Measurements from ENCODE around the gene PARD6G.
"Not testable (repeated sequence)": the region's sequence is repeated elsewhere in the genome, so short reads cannot be mapped to it uniquely, and the experiment has no call there.

The PARD6G gene

GRCh38 chr18:80247393-80247841 is at the start of gene PARD6G:
Gene PARD6G (minus strand): TSS chr18:80247514. CDS start chr18:80247348, 166 bp downstream.
- H3K27me3 ChIP-seq (ENCODE audit: control insufficient read depth, insufficient read depth, low read length), result peaks cover 4% of the 10 kb centered on the region
- H3K4me1 ChIP-seq (ENCODE audit: control insufficient read depth, insufficient read depth, low read length), result no peaks in the 10 kb centered on the region
- no peaks in the 10 kb centered on the region for H3K36me3 ChIP-seq (ENCODE audit: control insufficient read depth, insufficient read depth, low read length)
- H3K4me3 ChIP-seq (ENCODE audit: low read depth, low read length), result peak within 1 kb of the TSS; percentile 78
- H3K9me3 ChIP-seq (ENCODE audit: control insufficient read depth, insufficient read depth, low read length), result no peaks in the 10 kb centered on the region
- H3K9ac ChIP-seq (ENCODE audit: low read depth, low read length), result no peak within 1 kb of the TSS

GRCh38 chr18:80262241-80263033 is 15.1 kb upstream of the PARD6G start:
- not testable (repeated sequence) for H3K4me3 ChIP-seq (ENCODE audit: low read depth, low read length); H3K9ac ChIP-seq (ENCODE audit: low read depth, low read length); H3K27me3 ChIP-seq (ENCODE audit: control insufficient read depth, insufficient read depth, low read length); H3K9me3 ChIP-seq (ENCODE audit: control insufficient read depth, insufficient read depth, low read length); H3K36me3 ChIP-seq (ENCODE audit: control insufficient read depth, insufficient read depth, low read length); H3K4me1 ChIP-seq (ENCODE audit: control insufficient read depth, insufficient read depth, low read length)

- Histone ChIP-seq H3K9me3 (ENCODE audit: control insufficient read depth, insufficient read depth, low read length) (no peaks in the 10 kb centered on the region), H3K9ac (ENCODE audit: low read depth, low read length) (no peak overlapping the region), H3K4me1 (ENCODE audit: control insufficient read depth, insufficient read depth, low read length) (no peaks in the 10 kb centered on the region), H3K27me3 (ENCODE audit: control insufficient read depth, insufficient read depth, low read length) (no peaks in the 10 kb centered on the region), H3K36me3 (ENCODE audit: control insufficient read depth, insufficient read depth, low read length) (no peaks in the 10 kb centered on the region), H3K4me3 (ENCODE audit: low read depth, low read length) (no peak overlapping the region)
These were observed 12.3 kb upstream of the PARD6G start for GRCh38 chr18:80259610-80260009.

GRCh38 chr18:80258640-80259039 is 11.3 kb upstream of the PARD6G start:
- no peaks in the 10 kb centered on the region for H3K9me3 ChIP-seq (ENCODE audit: control insufficient read depth, insufficient read depth, low read length)
- no peaks in the 10 kb centered on the region for H3K27me3 ChIP-seq (ENCODE audit: control insufficient read depth, insufficient read depth, low read length)
- H3K4me1 ChIP-seq (ENCODE audit: control insufficient read depth, insufficient read depth, low read length), result no peaks in the 10 kb centered on the region
- H3K36me3 ChIP-seq (ENCODE audit: control insufficient read depth, insufficient read depth, low read length), result no peaks in the 10 kb centered on the region
- no peak overlapping the region for H3K4me3 ChIP-seq (ENCODE audit: low read depth, low read length)
- H3K9ac ChIP-seq (ENCODE audit: low read depth, low read length), result no peak overlapping the region

GRCh38 chr18:80257579-80258543 is 10.5 kb upstream of the PARD6G start:
- H3K4me1 ChIP-seq (ENCODE audit: control insufficient read depth, insufficient read depth, low read length); H3K27me3 ChIP-seq (ENCODE audit: control insufficient read depth, insufficient read depth, low read length); H3K4me3 ChIP-seq (ENCODE audit: low read depth, low read length); H3K9me3 ChIP-seq (ENCODE audit: control insufficient read depth, insufficient read depth, low read length); H3K9ac ChIP-seq (ENCODE audit: low read depth, low read length); H3K36me3 ChIP-seq (ENCODE audit: control insufficient read depth, insufficient read depth, low read length): not testable (repeated sequence)

GRCh38 chr18:80254971-80255500 is 7.7 kb upstream of the PARD6G start:
- H3K36me3 ChIP-seq (ENCODE audit: control insufficient read depth, insufficient read depth, low read length), result no peaks in the 10 kb centered on the region
- no peaks in the 10 kb centered on the region for H3K27me3 ChIP-seq (ENCODE audit: control insufficient read depth, insufficient read depth, low read length)
- H3K4me1 ChIP-seq (ENCODE audit: control insufficient read depth, insufficient read depth, low read length), result no peaks in the 10 kb centered on the region
- no peaks in the 10 kb centered on the region for H3K9me3 ChIP-seq (ENCODE audit: control insufficient read depth, insufficient read depth, low read length)
- no peak overlapping the region for H3K4me3 ChIP-seq (ENCODE audit: low read depth, low read length)
- no peak overlapping the region for H3K9ac ChIP-seq (ENCODE audit: low read depth, low read length)

- no peaks in the 10 kb centered on the region for H3K4me1 ChIP-seq (ENCODE audit: control insufficient read depth, insufficient read depth, low read length)
- no peak overlapping the region for H3K4me3 ChIP-seq (ENCODE audit: low read depth, low read length)
- H3K9ac ChIP-seq (ENCODE audit: low read depth, low read length), result no peak overlapping the region
- no peaks in the 10 kb centered on the region for H3K9me3 ChIP-seq (ENCODE audit: control insufficient read depth, insufficient read depth, low read length)
- H3K27me3 ChIP-seq (ENCODE audit: control insufficient read depth, insufficient read depth, low read length), result peaks cover 4% of the 10 kb centered on the region
- no peaks in the 10 kb centered on the region for H3K36me3 ChIP-seq (ENCODE audit: control insufficient read depth, insufficient read depth, low read length)
These were observed 6.7 kb upstream of the PARD6G start for GRCh38 chr18:80253871-80254492.

GRCh38 chr18:80253236-80253635 is 5.9 kb upstream of the PARD6G start:
- H3K4me1 ChIP-seq (ENCODE audit: control insufficient read depth, insufficient read depth, low read length), result no peaks in the 10 kb centered on the region
- no peaks in the 10 kb centered on the region for H3K36me3 ChIP-seq (ENCODE audit: control insufficient read depth, insufficient read depth, low read length)
- H3K4me3 ChIP-seq (ENCODE audit: low read depth, low read length), result no peak overlapping the region
- H3K9me3 ChIP-seq (ENCODE audit: control insufficient read depth, insufficient read depth, low read length), result no peaks in the 10 kb centered on the region
- no peak overlapping the region for H3K9ac ChIP-seq (ENCODE audit: low read depth, low read length)
- peaks cover 4% of the 10 kb centered on the region for H3K27me3 ChIP-seq (ENCODE audit: control insufficient read depth, insufficient read depth, low read length)

- H3K36me3 ChIP-seq (ENCODE audit: control insufficient read depth, insufficient read depth, low read length), result no peaks in the 10 kb centered on the region
- no peak overlapping the region for H3K9ac ChIP-seq (ENCODE audit: low read depth, low read length)
- no peak overlapping the region for H3K4me3 ChIP-seq (ENCODE audit: low read depth, low read length)
- no peaks in the 10 kb centered on the region for H3K9me3 ChIP-seq (ENCODE audit: control insufficient read depth, insufficient read depth, low read length)
- peaks cover 4% of the 10 kb centered on the region for H3K27me3 ChIP-seq (ENCODE audit: control insufficient read depth, insufficient read depth, low read length)
- no peaks in the 10 kb centered on the region for H3K4me1 ChIP-seq (ENCODE audit: control insufficient read depth, insufficient read depth, low read length)
These were observed 4.8 kb upstream of the PARD6G start for GRCh38 chr18:80252136-80252535.

- H3K36me3 ChIP-seq (ENCODE audit: control insufficient read depth, insufficient read depth, low read length), result no peaks in the 10 kb centered on the region
- no peak overlapping the region for H3K4me3 ChIP-seq (ENCODE audit: low read depth, low read length)
- H3K9me3 ChIP-seq (ENCODE audit: control insufficient read depth, insufficient read depth, low read length), result no peaks in the 10 kb centered on the region
- H3K27me3 ChIP-seq (ENCODE audit: control insufficient read depth, insufficient read depth, low read length), result peaks cover 4% of the 10 kb centered on the region
- H3K9ac ChIP-seq (ENCODE audit: low read depth, low read length), result no peak overlapping the region
- H3K4me1 ChIP-seq (ENCODE audit: control insufficient read depth, insufficient read depth, low read length), result no peaks in the 10 kb centered on the region
These were observed 4.4 kb upstream of the PARD6G start for GRCh38 chr18:80251700-80252099.

GRCh38 chr18:80250740-80251364 is 3.5 kb upstream of the PARD6G start:
- peaks cover 4% of the 10 kb centered on the region for H3K27me3 ChIP-seq (ENCODE audit: control insufficient read depth, insufficient read depth, low read length)
- no peak overlapping the region for H3K9ac ChIP-seq (ENCODE audit: low read depth, low read length)
- no peaks in the 10 kb centered on the region for H3K9me3 ChIP-seq (ENCODE audit: control insufficient read depth, insufficient read depth, low read length)
- H3K4me3 ChIP-seq (ENCODE audit: low read depth, low read length), result no peak overlapping the region
- no peaks in the 10 kb centered on the region for H3K4me1 ChIP-seq (ENCODE audit: control insufficient read depth, insufficient read depth, low read length)
- H3K36me3 ChIP-seq (ENCODE audit: control insufficient read depth, insufficient read depth, low read length), result no peaks in the 10 kb centered on the region
